CD4-positive, alpha-beta T cell (primary cell): Measurements from ENCODE around the gene RANGRF. TPM values are rescaled to one million over a fixed set of nuclear protein-coding genes. Genes with fewer than 3 reads are reported as not detected.

Experiments used
- ATAC-seq: fragments of 200-7000 bp; cut with Tn5 transposase; one replicate; pipeline ENCODE4 v1.10.0; 2022; ENCODE audit warnings: mild to moderate bottlenecking; ENCODE audit not compliant: poor library complexity
- CTCF ChIA-PET: fragments of 350-600 bp; sonication (Branson Sonifier 250); formaldehyde crosslinking; loops from one replicate; lab custom pipeline; 2021; ENCODE audit warnings: antibody characterized with exemption, inconsistent platforms; lab: Charles Lee
- POLR2A ChIA-PET: fragments of 350-600 bp; sonication (Branson Sonifier 250); formaldehyde crosslinking; loops from one replicate; lab custom pipeline; 2021; ENCODE audit warnings: antibody characterized with exemption, inconsistent platforms; lab: Charles Lee
- DNase-seq, 14 experiments: peaks; one replicate each; pipeline ENCODE4 v3.0.0-alpha.2; 2013 to 2020; ENCODE audit warnings: mixed read lengths in 2 of 14
- H3K27ac ChIP-seq, 2 donors: one replicate each; pipeline versions ENCODE4 v1.5.1 to v1.7.0; 2013; ENCODE audit warnings: low read length in 2 of 2, low read depth in 1 of 2, mild to moderate bottlenecking in 1 of 2
- H3K27me3 ChIP-seq, 2 experiments: 1 replicate in 1 of 2; 2 replicates in 1 of 2; pipeline versions ENCODE4 v1.6.1 to v1.7.0; 2013; ENCODE audit warnings: low read length in 2 of 2, control low read depth in 1 of 2, mild to moderate bottlenecking in 1 of 2, moderate library complexity in 1 of 2; ENCODE audit not compliant: insufficient read depth in 2 of 2, control insufficient read depth in 1 of 2
- H3K36me3 ChIP-seq: one replicate; pipeline ENCODE4 v1.6.1; 2013; ENCODE audit warnings: low read length, control low read depth; ENCODE audit not compliant: insufficient read depth
- H3K4me1 ChIP-seq: one replicate; pipeline ENCODE4 v1.6.1; 2013; ENCODE audit warnings: low read length, control low read depth; ENCODE audit not compliant: insufficient read depth
- H3K4me3 ChIP-seq: one replicate; pipeline ENCODE4 v1.5.1; 2013; ENCODE audit warnings: mild to moderate bottlenecking, low read length, moderate library complexity
- H3K9me3 ChIP-seq, 2 experiments: 1 replicate in 1 of 2; 2 replicates in 1 of 2; pipeline versions ENCODE4 v1.6.1 to v1.7.0; 2013; ENCODE audit warnings: low read length in 2 of 2, mild to moderate bottlenecking in 2 of 2, control low read depth in 1 of 2, moderate library complexity in 1 of 2; ENCODE audit not compliant: control insufficient read depth in 1 of 2, insufficient read depth in 1 of 2
- H3K27ac Mint-ChIP-seq: one replicate; pipeline ENCODE4 v1.8.0; 2020; ENCODE audit warnings: mixed read lengths
- H3K27me3 Mint-ChIP-seq: one replicate; pipeline ENCODE4 v1.8.0; 2021; ENCODE audit warnings: mixed read lengths
- H3K36me3 Mint-ChIP-seq: one replicate; pipeline ENCODE4 v1.8.0; 2021; ENCODE audit warnings: low read depth, mixed read lengths
- H3K4me1 Mint-ChIP-seq: one replicate; pipeline ENCODE4 v1.8.0; 2021; ENCODE audit warnings: low read depth, mixed read lengths
- H3K4me3 Mint-ChIP-seq: one replicate; pipeline ENCODE4 v1.8.0; 2020; ENCODE audit warnings: mild to moderate bottlenecking, mixed read lengths
- H3K9me3 Mint-ChIP-seq: one replicate; pipeline ENCODE4 v1.8.0; 2020; ENCODE audit warnings: mixed read lengths
- CTCF ChIP-seq: fragments of 200-600 bp; IDR thresholded peaks from one replicate; pipeline ENCODE4 v1.8.0; 2022; ENCODE audit warnings: antibody characterized with exemption, mild to moderate bottlenecking
- intact Hi-C, 2 experiments: fragments of 100-400 bp; cut with DNase I in 1 of 2; cut with micrococcal nuclease in 1 of 2; formaldehyde crosslinking; loops; one replicate each; pipeline versions ENCODE4 v1.15.1 to v1.9.0; 2023 to 2025; cut with DNase I, micrococcal nuclease
- total RNA-seq, 174 experiments: library from RNA in 2 of 174; stranded (reverse) in 2 of 174; gene quantifications; one replicate each; pipeline ENCODE4 v1.2.3 and lab custom pipeline; 2021 to 2026

Gene RANGRF
- total RNA-seq, 2 experiments from 2014 or later: 23.1 to 24.6 TPM

- Mint-ChIP-seq H3K9me3 (no peaks in the 10 kb centered on the region), H3K4me3 (no peak overlapping the region)
- H3K27me3 ChIP-seq: peaks cover 5 to 7% of the 10 kb centered on the region in 2 experiments
These were observed 29.8 kb downstream of the RANGRF start for GRCh38 chr17:8318010-8318935.

DNA sequence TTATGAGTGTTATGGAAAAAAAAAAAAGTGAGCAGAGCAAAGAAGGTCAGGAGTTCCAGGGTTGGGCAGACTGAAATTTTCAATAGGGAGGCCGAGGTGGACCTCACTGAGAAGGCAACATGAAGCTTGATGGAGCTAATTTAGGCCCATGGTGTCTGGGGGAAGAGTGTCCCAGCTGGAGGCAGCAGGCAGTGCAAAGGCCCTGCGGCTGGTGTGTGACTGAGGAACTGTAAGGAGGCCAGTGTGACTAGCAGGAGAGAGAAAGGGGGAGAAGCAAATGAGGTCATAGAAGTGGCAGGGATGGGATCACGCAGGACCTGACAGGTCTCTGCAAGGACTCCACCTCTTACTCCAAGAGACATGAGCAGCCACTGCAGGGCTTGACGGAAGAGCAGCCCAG is 31.8 kb downstream of the RANGRF start:
- H3K9me3 ChIP-seq: peaks cover 0 to 5% of the 10 kb centered on the region in 2 experiments
- DNase-seq (no peak), ATAC-seq (no peak)
- no peaks in the 10 kb centered on the region for H3K36me3 ChIP-seq
- H3K27me3 ChIP-seq: peaks cover 9% of the 10 kb centered on the region in 2 experiments
- no peak overlapping the region for H3K27ac ChIP-seq
- H3K4me1 Mint-ChIP-seq: no peaks in the 10 kb centered on the region
- no peak overlapping the region for H3K4me3 Mint-ChIP-seq
- CTCF ChIA-PET: no interaction called here
- H3K4me1 ChIP-seq: no peaks in the 10 kb centered on the region
- POLR2A ChIA-PET: interaction anchor here (0.6 kb wide), 1 partner anchor 716 kb away, joined by 3 read pairs; no protein-coding TSS in a partner anchor
- H3K9me3 Mint-ChIP-seq: no peaks in the 10 kb centered on the region
- H3K27me3 Mint-ChIP-seq: peaks cover 36% of the 10 kb centered on the region
- H3K4me3 ChIP-seq: no peak overlapping the region
- intact Hi-C loops: loop anchor here in 1 of 2 experiments (10.0 kb wide), 1 partner anchor 545 kb away; no protein-coding TSS in a partner anchor
- TF ChIP-seq CTCF: no peak
- no peaks in the 10 kb centered on the region for H3K36me3 Mint-ChIP-seq
- no peak overlapping the region for H3K27ac Mint-ChIP-seq

More at GRCh38 chr17:8318010-8318935, 29.8 kb downstream of the RANGRF start:
- Mint-ChIP-seq H3K4me1 (no peaks in the 10 kb centered on the region), H3K27me3 (peaks cover 30% of the 10 kb centered on the region), H3K27ac (no peak overlapping the region), H3K36me3 (no peaks in the 10 kb centered on the region)
- H3K27ac ChIP-seq: no peak overlapping the region
- ChIA-PET CTCF (no interaction called here), POLR2A (no interaction called here)
- DNase-seq (no peak), ATAC-seq (no peak)
- H3K36me3 ChIP-seq: no peaks in the 10 kb centered on the region
- no peak overlapping the region for H3K4me3 ChIP-seq
- peaks cover 0 to 5% of the 10 kb centered on the region in 2 experiments for H3K9me3 ChIP-seq
- no peak for TF ChIP-seq CTCF
- intact Hi-C loops: no loop called here
- no peaks in the 10 kb centered on the region for H3K4me1 ChIP-seq

GRCh38 chr17:8320990-8321389 is 32.5 kb downstream of the RANGRF start:
- Histone ChIP-seq H3K27ac (no peak overlapping the region), H3K27me3 (peaks cover 12 to 16% of the 10 kb centered on the region in 2 experiments), H3K4me1 (no peaks in the 10 kb centered on the region), H3K9me3 (peaks cover 0 to 5% of the 10 kb centered on the region in 2 experiments), H3K36me3 (no peaks in the 10 kb centered on the region), H3K4me3 (no peak overlapping the region)
- H3K4me3 Mint-ChIP-seq: no peak overlapping the region
- H3K4me1 Mint-ChIP-seq: peaks cover 3% of the 10 kb centered on the region
- ChIA-PET POLR2A (no interaction called here), CTCF (no interaction called here)
- H3K27me3 Mint-ChIP-seq: peaks cover 41% of the 10 kb centered on the region
- no peak for TF ChIP-seq CTCF
- DNase-seq (no peak), ATAC-seq (no peak)
- H3K9me3 Mint-ChIP-seq: no peaks in the 10 kb centered on the region
- no peaks in the 10 kb centered on the region for H3K36me3 Mint-ChIP-seq
- intact Hi-C loops: loop anchor here in 1 of 2 experiments (10.0 kb wide), 1 partner anchor 546 kb away; no protein-coding TSS in a partner anchor
- H3K27ac Mint-ChIP-seq: no peak overlapping the region
